Kidney epithelial cell (primary cell): ENCODE measurements around the gene MDN1. TPM values are rescaled to one million over a fixed set of nuclear protein-coding genes. Genes with fewer than 3 reads are reported as not detected.
"Not testable (repeated sequence)": the region's sequence is repeated elsewhere in the genome, so short reads cannot be mapped to it uniquely, and the experiment has no call there.

ENCODE experiments used
- DNase-seq: peaks from one replicate; pipeline ENCODE4 v3.0.0-alpha.2; 2010; ENCODE audit warnings: low read depth
- H3K27me3 ChIP-seq: 2 replicates; pipeline ENCODE4 v1.6.0; 2011; ENCODE audit warnings: low read length; ENCODE audit not compliant: control insufficient read depth, insufficient read depth
- H3K36me3 ChIP-seq: 2 replicates; pipeline ENCODE4 v1.5.1; 2011; ENCODE audit warnings: low read length; ENCODE audit not compliant: control insufficient read depth, insufficient read depth
- H3K4me3 ChIP-seq: 2 replicates; pipeline ENCODE4 v1.5.1; 2011; ENCODE audit warnings: low read depth, mild to moderate bottlenecking, control low read depth, low read length
- total RNA-seq: library from RNA; depleted of rRNA; stranded (reverse); fragments of >200 nt; gene quantifications from 2 replicates; pipeline ENCODE4 v1.2.3, GENCODE V29; 2015
- TF ChIP-seq, protein P1 (sequence below): IDR thresholded peaks from 2 replicates; pipeline ENCODE4 v1.5.1; 2011; ENCODE audit warnings: mild to moderate bottlenecking, moderate library complexity, low read length, control low read depth, inconsistent platforms; ENCODE audit not compliant: insufficient read depth, poor library complexity, severe bottlenecking

The MDN1 gene
- total RNA-seq, 1 donor from 2014 or later, result 28.6 TPM

DNA sequence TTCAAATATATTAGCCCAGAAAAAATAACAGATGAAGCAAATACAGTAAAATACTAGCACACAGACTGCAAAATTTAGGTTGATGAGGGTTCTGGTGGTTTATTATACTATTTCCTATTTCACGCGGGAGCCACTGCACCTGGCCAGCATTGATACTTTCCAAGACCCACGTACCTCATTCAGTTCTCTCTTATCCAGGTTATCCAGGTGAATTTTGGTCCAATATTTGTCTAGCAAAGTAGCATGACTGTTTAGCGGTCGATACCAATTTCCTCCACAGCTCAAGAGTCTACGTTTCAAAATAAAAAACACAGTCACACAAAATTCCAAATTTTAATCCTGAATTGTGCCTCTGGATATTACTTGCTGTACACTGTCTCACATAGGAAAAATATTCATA is 34.8 kb downstream of the MDN1 start:
- Histone ChIP-seq H3K4me3 (no peak overlapping the region), H3K27me3 (no peaks in the 10 kb centered on the region), H3K36me3 (no peaks in the 10 kb centered on the region)
- DNase-seq, result no peak
- TF ChIP-seq, protein P1, sequence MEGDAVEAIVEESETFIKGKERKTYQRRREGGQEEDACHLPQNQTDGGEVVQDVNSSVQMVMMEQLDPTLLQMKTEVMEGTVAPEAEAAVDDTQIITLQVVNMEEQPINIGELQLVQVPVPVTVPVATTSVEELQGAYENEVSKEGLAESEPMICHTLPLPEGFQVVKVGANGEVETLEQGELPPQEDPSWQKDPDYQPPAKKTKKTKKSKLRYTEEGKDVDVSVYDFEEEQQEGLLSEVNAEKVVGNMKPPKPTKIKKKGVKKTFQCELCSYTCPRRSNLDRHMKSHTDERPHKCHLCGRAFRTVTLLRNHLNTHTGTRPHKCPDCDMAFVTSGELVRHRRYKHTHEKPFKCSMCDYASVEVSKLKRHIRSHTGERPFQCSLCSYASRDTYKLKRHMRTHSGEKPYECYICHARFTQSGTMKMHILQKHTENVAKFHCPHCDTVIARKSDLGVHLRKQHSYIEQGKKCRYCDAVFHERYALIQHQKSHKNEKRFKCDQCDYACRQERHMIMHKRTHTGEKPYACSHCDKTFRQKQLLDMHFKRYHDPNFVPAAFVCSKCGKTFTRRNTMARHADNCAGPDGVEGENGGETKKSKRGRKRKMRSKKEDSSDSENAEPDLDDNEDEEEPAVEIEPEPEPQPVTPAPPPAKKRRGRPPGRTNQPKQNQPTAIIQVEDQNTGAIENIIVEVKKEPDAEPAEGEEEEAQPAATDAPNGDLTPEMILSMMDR, result no peak

DNA sequence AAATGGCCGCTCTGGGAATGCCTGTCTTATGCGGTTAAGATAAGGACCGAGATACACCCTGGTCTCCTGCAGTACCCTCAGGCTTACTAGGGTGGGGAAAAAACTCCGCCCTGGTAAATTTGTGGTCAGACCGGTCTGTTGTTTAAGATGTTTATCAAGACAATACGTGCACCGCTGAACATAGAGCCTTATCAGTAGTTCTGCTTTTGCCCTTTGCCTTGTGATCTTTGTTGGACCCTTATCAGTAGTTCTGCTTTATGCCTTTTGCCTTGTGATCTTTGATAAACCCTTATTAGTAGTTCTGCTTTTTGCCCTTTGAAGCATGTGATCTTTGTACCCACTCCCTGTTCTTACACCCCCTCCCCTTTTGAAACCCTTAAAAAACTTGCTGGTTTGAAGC is 36.3 kb downstream of the MDN1 start:
- H3K4me3 ChIP-seq, H3K36me3 ChIP-seq, H3K27me3 ChIP-seq, DNase-seq: not testable (repeated sequence)

DNA sequence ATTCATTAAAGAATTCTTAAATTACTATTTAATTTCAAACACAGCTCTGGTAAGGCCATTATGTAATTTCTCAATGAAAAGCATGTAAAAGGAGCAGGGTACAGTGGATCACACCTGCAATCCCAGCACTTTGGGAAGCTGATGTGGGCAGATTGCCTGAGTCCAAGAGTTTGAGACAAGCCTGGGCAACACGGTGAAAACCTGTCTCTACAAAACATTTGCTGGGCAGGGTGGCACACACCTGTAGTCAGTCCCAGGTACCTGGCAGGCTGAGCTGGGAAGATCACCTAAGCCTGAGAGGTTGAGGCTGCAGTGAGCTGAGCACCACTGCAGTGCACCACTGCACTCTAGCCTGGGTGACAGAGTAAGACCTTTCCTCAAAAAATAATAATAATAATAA is 37.4 kb downstream of the MDN1 start:
- TF ChIP-seq, protein P1, result no peak
- Histone ChIP-seq H3K4me3 (no peak overlapping the region), H3K27me3 (no peaks in the 10 kb centered on the region), H3K36me3 (no peaks in the 10 kb centered on the region)
- DNase-seq, result no peak

DNA sequence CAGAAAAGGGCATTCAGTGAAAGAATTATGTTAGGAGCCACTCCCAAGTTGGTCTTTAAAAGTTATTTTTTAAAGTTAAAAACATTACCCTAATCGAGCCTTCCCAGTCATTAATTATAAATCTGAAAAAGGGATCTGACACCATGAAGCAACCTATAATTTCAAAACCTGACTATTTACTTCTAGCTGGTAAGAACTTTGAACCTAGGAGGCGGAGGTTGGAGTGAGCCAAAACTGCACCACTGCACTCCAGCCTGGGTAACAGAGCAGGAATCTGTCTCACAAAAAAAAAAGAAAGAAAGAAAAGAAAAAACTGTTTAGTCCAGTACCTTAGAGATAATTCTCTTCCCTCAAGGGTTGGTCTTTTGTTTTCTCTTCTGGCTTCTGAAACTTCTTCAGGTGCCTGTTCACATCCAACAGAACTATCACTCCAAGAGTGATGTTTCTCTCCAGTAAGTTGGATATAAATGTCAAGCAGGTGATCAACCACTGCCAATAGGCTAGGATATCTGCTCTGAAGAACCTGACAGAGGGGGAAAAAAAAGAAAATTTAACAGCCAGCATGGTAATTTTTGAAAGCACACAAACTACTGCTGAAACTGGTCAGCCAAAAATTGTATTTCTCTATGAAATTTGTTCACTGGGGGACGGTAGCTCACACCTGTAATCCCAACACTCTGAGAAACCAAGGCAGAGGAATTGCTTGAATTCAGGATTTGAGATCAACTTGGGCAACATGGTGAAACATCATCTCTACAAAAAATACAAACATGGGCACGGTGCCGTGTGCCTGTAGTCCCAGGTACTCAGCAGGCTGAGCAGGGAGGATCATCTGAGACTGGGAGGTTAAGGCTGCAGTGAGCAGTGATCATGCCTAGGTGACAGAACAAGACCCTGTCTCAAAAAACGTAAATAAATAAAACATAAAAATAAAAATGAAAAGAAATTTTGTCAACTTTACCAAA is 38.2 kb downstream of the MDN1 start:
- Histone ChIP-seq H3K27me3 (no peaks in the 10 kb centered on the region), H3K36me3 (no peaks in the 10 kb centered on the region), H3K4me3 (no peak overlapping the region)
- no peak for DNase-seq
- TF ChIP-seq, protein P1, result no peak

DNA sequence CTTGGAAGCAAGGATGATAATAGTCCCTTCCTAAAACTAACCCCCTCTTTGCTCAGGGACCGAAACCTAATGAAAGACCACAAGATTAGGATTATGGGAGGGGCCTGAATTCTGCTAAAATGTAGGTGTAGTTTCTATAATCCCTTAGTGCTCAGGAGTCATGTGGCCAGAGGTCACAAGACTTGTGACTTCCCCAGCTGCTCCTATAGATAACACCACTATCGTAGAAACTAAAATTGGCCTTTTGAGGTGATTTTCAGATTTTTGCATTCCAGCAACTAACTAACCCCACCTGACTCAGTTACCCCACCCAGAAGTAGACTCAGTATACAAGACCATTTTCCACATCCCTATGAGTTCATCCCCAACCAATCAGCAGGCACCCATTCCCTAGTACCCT is 42.1 kb downstream of the MDN1 start:
- DNase-seq, result no peak
- TF ChIP-seq, protein P1, result no peak
- no peaks in the 10 kb centered on the region for H3K27me3 ChIP-seq
- H3K4me3 ChIP-seq, result no peak overlapping the region
- no peaks in the 10 kb centered on the region for H3K36me3 ChIP-seq

DNA sequence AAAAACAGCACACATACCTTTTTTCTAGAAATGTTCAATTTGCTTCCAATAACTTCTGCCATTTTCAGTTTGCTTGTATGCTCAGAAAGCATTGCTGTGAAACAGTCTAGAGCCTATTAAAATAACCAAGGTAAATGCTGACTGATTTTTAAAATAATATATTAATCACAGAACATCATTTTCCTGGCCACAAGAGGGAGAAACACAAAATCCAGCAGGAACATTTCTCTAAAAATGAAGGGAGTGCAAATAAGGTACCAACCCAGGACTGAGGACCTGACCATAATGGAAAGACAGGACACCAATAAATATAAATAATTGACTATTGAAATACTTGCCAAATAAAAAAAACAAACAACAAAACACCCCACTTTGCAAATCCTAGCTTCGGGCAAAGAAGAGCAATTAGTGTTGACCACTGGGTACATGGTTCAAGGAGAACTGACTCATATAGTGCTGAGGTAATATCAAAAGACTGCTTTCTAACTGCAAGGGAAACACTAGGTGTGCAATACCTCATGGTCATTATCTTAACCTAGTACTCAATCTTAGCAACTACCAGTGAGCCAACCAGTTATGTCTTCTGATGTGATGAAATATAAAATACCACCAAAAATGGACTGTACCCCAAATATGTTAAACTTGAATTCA is 42.9 kb downstream of the MDN1 start:
- Histone ChIP-seq H3K36me3 (no peaks in the 10 kb centered on the region), H3K4me3 (no peak overlapping the region), H3K27me3 (no peaks in the 10 kb centered on the region)
- TF ChIP-seq, protein P1, result no peak
- no peak for DNase-seq
